ENCODE measurements around the gene CEACAM1.
"Not testable (repeated sequence)": the region's sequence is repeated elsewhere in the genome, so short reads cannot be mapped to it uniquely, and the experiment has no call there.

The CEACAM1 gene

DNA sequence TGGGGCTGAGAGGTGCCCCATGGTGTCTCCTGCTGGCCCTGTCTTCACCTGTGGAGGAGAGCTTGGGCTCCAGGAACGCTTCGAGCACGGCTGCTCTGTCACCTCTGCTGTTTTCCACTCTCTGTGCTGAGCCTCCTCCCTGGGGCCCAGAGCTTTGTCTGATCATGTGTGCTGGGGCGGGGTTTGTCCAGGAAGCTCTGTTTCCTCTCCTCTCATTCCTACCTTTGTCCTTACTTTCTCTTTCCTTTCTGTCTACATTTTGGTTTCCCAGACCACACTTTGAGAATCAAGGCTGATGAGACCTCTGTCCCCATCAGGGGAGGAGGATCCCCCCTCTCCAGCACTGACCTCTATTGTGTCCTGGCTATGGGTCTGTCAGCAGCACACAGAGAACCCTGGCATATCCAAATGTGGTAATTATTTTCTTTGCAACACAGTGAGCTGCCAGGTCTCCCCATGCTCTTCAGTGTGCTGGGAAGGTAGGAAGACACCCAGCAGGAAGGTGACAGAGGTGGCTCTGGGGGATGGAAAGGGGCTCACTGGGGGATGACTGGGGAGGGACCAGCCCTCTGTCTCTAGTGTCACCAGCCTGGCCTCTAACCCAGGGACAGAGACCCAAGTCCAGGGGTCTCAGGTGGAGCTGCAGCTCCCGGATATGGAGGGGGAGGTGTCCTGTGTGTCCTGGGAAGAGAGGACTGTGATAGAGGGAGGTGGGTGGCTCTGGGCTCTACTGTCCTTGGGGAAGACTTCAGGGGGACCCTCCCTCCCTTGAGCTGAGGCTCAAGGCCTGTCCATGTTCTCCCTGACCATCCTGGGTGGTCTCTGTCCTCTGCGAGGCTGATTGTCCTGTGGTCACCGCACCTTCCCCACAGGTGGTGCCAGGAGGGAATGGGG lies at the start of gene CEACAM1:
Gene CEACAM1, minus strand, starts transcription at position 128 of the 894 bp plus-strand sequence. Its CDS starts 107 bp downstream, at position 21.
- DNase-seq, result peak; percentile 78

DNA sequence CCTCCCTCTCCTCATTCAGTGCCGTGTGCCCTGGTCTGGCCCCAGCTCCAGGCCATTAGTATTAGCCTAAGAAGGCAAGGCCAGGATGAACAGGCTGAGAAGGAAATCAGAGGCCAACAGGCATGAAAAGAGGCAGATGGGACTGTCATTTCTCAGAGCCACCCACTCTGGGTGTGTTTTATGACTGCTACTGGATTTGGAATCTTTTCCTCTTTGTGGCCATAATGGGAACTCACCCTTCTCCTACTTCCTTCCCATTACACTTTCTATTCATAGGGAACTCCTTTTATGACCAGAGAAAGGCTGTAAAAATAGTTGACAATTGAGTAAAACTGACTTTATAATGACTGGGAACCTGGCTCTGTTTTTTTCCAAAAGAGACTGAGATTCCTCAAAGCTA lies 48.7 kb upstream of the CEACAM1 start:
- DNase-seq, result no peak

- no peak for DNase-seq
These were observed 48.0 kb upstream of the CEACAM1 start for GRCh38 chr19:42576241-42576640.

- DNase-seq, result no peak
These were observed 45.4 kb upstream of the CEACAM1 start for GRCh38 chr19:42573642-42574041.

DNA sequence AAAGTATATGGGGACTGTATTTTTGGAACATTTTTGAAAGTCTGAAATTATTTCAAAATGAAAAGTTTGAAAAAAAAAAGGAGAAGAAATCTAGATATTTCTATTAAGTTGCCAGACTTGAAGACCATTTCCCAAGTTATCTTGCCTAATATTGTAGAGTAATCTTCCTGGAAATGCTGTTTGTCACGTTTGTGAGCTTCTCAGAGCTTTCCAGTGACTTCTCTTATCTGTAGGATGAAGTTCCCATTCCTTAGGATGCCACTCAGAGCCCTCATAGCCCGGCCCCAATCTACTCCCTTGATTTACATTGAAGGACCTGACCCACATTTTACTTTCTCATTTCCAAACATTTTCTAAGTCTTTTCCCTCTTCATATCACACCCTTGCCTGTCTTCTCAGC lies 42.8 kb upstream of the CEACAM1 start:
- no peak for DNase-seq

- DNase-seq, result no peak
These were observed 40.9 kb upstream of the CEACAM1 start for GRCh38 chr19:42569193-42569592.

GRCh38 chr19:42568006-42568405 lies 39.7 kb upstream of the CEACAM1 start:
- no peak for DNase-seq

DNA sequence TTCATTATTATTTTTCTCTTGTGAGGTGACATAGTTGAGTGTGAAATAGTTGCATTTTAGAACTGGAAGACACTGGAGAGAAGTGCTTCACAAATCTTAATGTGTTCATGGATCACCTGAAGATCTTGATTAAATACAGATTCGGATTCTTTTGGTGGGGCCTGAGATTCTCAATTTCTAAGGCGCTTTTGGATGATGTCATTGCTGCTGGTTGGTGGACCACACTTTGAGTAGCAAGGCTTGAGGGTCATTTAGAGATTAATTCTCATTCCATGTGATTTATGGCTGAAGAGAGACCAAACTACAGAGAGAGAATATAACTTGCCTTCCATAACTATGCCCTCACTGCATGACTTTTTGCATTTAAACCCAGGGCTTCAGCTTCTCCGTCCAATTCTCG lies 39.3 kb upstream of the CEACAM1 start:
- DNase-seq, result no peak

DNA sequence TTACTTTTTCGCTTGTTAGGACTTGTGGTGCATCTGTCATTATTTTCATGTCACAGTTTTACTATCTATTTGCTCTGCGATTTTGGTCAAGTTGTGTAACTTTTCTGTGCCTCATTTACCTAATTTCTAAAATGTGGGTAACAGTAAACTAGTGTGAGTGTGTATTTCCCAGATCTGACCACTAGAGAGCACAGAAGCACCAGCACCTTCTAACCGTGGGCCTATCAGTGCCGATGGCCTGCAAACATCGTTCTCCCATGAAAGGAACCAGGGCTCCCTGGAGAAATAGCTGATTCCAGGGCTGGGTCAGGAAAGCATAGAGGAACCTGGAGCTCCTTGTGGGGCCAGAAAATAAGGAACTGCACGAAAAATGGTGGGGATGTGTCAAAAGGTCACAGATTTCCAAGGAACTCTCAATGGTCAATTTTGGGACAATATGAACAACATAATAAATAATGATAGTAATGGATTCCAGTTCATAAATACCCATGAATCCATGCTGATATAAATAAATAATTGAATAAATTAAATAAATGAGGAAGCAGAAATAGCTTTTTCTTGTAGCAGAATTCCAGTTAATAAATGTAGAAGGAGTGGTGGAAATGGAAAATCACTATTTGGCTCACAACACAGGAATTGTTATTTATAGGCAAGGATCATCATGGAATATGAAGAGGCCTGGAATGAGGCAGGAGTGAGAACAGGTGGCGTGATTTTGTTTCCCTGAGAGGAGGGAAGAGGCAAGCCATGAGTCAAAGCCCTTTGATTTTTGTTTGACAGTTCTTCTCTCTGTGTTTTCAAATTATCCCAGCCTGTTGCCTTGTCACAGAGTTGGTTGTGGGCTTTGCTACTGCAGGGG lies 35.3 kb upstream of the CEACAM1 start:
- DNase-seq, result no peak

DNA sequence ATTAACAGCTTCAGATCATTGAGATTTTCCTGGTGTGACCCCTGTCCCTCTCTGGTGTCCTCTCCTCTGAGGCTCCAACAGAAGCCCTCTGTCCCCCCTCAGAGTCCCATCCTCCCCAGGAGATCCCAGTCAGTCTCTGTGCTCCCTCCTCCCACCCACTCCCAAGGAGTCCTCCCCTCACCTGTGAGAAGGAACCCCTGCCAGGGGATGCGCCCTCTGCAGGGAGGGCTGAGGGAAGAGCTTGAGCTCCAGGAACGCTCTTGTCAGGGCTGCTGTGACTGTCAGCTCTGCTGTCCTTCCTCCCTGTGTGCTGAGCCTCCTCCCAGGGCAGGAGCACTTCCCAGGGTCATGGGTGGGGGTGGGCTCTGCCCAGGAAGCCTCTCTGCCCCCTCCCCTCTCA lies 33.2 kb upstream of the CEACAM1 start:
- no peak for DNase-seq

GRCh38 chr19:42560731-42561130 lies 32.5 kb upstream of the CEACAM1 start:
- DNase-seq, result no peak

DNA sequence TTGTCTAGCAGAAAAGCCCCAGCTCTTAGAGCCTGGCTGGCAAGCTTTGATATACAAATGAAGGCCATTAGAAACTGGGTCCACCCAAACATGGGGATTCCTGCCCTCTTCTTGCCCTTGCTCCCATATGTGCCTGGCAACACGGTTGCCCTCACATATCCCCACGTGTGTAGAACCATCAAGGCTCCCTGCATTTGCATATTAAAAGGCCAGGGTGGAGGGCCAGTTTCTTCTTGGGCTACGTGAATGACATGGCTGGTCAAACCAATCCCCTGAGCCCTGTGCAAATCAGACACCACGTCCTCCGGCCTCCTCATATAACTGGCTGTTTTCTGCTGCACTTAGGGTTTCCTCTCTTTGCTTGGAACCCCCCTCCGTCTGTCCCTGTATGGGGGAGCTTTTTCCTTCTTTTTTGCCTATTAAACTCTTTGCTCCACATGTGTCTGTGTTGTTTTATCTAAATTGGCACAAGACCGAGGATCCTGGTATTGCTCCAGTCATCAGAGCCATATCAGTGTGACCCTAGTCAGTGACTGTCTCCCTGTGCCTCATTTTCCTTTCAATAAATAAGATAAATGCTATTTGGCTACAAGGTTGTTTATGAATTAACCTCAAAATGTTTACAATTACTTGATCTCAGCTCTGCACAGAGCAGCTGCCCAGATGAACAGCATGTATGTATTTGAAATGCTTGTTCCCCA lies 30.3 kb upstream of the CEACAM1 start:
- no peak for DNase-seq

DNA sequence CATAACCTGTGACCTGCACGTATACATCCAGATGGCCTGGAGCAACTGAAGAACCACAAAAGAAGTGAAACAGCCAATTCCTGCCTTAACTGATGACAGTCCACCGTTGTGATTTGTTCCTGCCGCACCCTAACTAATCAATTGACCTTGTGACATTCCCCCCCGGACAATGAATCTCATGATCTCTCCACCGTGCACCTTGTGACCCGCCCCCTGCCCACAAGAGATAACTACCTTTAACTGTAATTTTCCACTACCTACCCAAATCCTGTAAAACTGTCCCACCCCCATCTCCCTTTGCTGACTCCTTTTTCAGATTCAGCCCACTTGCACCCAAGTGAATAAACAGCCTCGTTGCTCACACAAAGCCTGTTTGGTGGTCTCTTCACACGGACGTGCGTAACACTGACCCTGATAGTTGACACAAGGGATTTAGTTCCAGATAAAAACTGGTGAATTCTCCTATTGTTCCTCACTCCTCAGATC lies 29.1 kb upstream of the CEACAM1 start:
- DNase-seq, result not testable (repeated sequence)

- DNase-seq, result no peak
These were observed 27.5 kb upstream of the CEACAM1 start for GRCh38 chr19:42555801-42556200.

DNA sequence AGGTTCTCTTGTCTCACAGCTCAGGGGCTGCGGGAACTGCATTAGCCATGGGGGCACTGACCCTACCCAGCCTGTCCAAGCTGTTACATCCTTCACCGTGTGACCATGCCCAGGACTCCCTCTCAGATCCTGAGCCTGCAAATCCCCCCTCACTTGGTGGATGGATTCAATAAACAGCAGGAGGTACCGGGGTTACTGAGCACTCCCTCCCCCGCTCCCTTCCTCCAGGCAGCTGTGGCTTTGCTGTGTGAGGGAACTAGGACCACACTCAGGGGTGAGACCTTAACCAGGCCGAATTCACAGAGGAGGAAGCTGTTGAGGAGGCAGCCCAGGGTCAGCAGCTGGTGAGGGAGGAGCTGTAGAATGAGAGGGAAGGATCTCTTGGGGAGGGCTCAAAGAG lies 27.0 kb upstream of the CEACAM1 start:
- no peak for DNase-seq

GRCh38 chr19:42554046-42554575 lies 25.8 kb upstream of the CEACAM1 start:
- DNase-seq, result no peak

- DNase-seq, result no peak
These were observed 25.2 kb upstream of the CEACAM1 start for GRCh38 chr19:42553292-42554045.

GRCh38 chr19:42552086-42553065 lies 24.1 kb upstream of the CEACAM1 start:
- DNase-seq, result no peak

- DNase-seq, result not testable (repeated sequence)
These were observed 22.2 kb upstream of the CEACAM1 start for GRCh38 chr19:42550521-42550920.

GRCh38 chr19:42549067-42549466 lies 20.8 kb upstream of the CEACAM1 start:
- not testable (repeated sequence) for DNase-seq

DNA sequence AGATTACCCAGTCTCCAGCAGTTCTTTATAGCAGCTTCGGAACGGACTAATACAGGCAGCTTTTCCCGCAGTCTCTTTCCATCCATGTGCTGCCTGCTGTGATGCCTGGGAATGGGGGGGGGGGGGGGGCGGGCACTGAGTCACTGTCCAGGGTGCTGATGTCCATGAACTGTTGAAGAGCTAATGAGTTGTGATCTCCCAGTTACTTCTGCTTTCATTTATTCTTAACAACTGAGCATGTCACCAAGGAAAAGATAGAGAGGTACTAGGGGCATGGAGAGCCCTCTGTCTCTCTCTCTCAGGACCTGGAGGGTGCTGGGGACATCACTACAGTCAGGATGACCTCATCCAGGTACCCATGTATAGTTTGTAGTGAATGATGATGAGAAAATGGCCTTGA lies 20.3 kb upstream of the CEACAM1 start:
- no peak for DNase-seq

Data from activated effector memory CD4-positive, alpha-beta T cell treated with anti-CD3 and anti-CD28 coated beads, Interleukin-2, amount 50 U/mL, for 16 hours (primary cell).